Esophagus muscularis mucosa (tissue), 4 donors: ENCODE data around the gene TNFRSF11A.

Source experiments
- CTCF ChIP-seq, 3 experiments: fragments of 200-600 bp in 2 of 3; fragments of 450-650 bp in 1 of 3; sonication (generic) in 2 of 3; IDR thresholded peaks; one replicate each; pipeline ENCODE4 v1.5.1; 2017 to 2019; ENCODE audit warnings: antibody characterized with exemption in 3 of 3, mild to moderate bottlenecking in 2 of 3, moderate library complexity in 1 of 3
- EP300 ChIP-seq: sonication (generic); formaldehyde crosslinking; IDR thresholded peaks from one replicate; pipeline ENCODE4 v1.6.1; 2017; ENCODE audit warnings: antibody characterized with exemption
- POLR2A ChIP-seq: fragments of 450-650 bp; IDR thresholded peaks from one replicate; pipeline ENCODE4 v1.6.1; 2017; ENCODE audit warnings: antibody characterized with exemption, moderate library complexity, mild to moderate bottlenecking, low read depth

- no peak for TF ChIP-seq CTCF (IDR thresholded peaks at IDR 0.05)
- TF ChIP-seq EP300 = no peak
- TF ChIP-seq POLR2A = no peak
Measured at GRCh38 chr18:62330650-62331049, 5.5 kb downstream of the TNFRSF11A start.
